Fibroblast of lung (primary cell): ENCODE data around the gene SRI.

Source experiments
- EZH2 ChIP-seq: IDR thresholded peaks from 2 replicates; pipeline ENCODE4 v1.5.1; 2012; ENCODE audit warnings: low read length, control low read depth, mild to moderate bottlenecking; ENCODE audit errors: missing control alignments
- TF ChIP-seq, protein P1 (sequence below), 2 donors: IDR thresholded peaks in 1 of 2; conservative IDR thresholded peaks in 1 of 2; 1 replicate in 1 of 2; 2 replicates in 1 of 2; pipeline ENCODE4 v1.5.1; 2011 to 2012; ENCODE audit warnings: low read length in 2 of 2, control low read depth in 1 of 2, inconsistent platforms in 1 of 2, low read depth in 1 of 2, mild to moderate bottlenecking in 1 of 2

DNA sequence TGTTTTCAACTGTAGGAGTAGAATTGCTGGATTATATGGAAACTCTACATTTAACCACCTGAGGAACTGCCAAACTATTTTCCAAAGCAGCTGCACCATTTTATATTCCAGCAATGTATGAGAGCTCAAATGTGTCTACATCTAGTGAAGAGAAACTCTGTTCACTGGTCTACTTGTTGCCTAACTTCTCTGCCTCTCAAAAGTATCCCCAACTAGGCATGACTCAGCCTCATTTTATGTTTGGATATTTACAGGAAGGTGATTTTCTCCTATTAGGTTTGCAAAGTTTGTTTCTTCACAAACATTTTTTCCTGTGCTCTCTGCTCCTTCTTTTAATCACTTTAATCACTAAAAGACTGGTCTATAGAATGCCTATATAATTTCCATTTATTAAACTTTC is 37.1 kb upstream of the SRI start:
- TF ChIP-seq, protein P1, sequence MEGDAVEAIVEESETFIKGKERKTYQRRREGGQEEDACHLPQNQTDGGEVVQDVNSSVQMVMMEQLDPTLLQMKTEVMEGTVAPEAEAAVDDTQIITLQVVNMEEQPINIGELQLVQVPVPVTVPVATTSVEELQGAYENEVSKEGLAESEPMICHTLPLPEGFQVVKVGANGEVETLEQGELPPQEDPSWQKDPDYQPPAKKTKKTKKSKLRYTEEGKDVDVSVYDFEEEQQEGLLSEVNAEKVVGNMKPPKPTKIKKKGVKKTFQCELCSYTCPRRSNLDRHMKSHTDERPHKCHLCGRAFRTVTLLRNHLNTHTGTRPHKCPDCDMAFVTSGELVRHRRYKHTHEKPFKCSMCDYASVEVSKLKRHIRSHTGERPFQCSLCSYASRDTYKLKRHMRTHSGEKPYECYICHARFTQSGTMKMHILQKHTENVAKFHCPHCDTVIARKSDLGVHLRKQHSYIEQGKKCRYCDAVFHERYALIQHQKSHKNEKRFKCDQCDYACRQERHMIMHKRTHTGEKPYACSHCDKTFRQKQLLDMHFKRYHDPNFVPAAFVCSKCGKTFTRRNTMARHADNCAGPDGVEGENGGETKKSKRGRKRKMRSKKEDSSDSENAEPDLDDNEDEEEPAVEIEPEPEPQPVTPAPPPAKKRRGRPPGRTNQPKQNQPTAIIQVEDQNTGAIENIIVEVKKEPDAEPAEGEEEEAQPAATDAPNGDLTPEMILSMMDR (conservative IDR thresholded peaks at IDR 0.05 in 1 of 2, IDR thresholded peaks at IDR 0.05 in 1 of 2; ENCODE audit: low read depth in 1 of 2, low read length in 2 of 2): no peak
- no peak for TF ChIP-seq EZH2
